Adrenal gland (tissue), 12 donors: ENCODE measurements around the gene VWA8. TPM values are rescaled to one million over a fixed set of nuclear protein-coding genes. Genes with fewer than 3 reads are reported as not detected.
"Not testable (repeated sequence)": the region's sequence is repeated elsewhere in the genome, so short reads cannot be mapped to it uniquely, and the experiment has no call there.

Experiments used
- DNase-seq, 7 donors: peaks; one replicate each; pipeline ENCODE4 v3.0.0-alpha.2; 2019 to 2020
- H3K27ac ChIP-seq, 5 donors: fragments of 200-600 bp; sonication (generic) in 4 of 5; 1 replicate in 3 of 5; 2 replicates in 2 of 5; pipeline versions ENCODE4 v1.5.1 to v1.8.0; 2016 to 2020; ENCODE audit warnings: mild to moderate bottlenecking in 1 of 5
- H3K27me3 ChIP-seq: fragments of 200-600 bp; 2 replicates; pipeline ENCODE4 v1.8.0; 2021
- H3K36me3 ChIP-seq, 2 donors: fragments of 200-600 bp; replicated peaks in 1 of 2; 1 replicate in 1 of 2; 2 replicates in 1 of 2; pipeline versions ENCODE4 v1.5.1 to v1.8.0; 2018 to 2022
- H3K4me1 ChIP-seq, 2 donors: fragments of 200-600 bp; replicated peaks in 1 of 2; 1 replicate in 1 of 2; 2 replicates in 1 of 2; pipeline versions ENCODE4 v1.5.1 to v1.8.0; 2018 to 2021
- H3K4me3 ChIP-seq, 4 donors: fragments of 200-600 bp; sonication (generic) in 3 of 4; one replicate each; pipeline ENCODE4 v1.5.1; 2016 to 2018
- H3K9me3 ChIP-seq, 3 donors: fragments of 200-600 bp; sonication (generic) in 1 of 3; replicated peaks in 1 of 3; 1 replicate in 2 of 3; 2 replicates in 1 of 3; pipeline versions ENCODE4 v1.5.1 to v1.8.0; 2016 to 2021
- CTCF ChIP-seq, 6 experiments: fragments of 450-650 bp in 4 of 6; fragments of 200-600 bp in 2 of 6; sonication (generic) in 1 of 6; IDR thresholded peaks; 1 replicate in 5 of 6; 2 replicates in 1 of 6; pipeline versions ENCODE4 v1.5.1 to v1.8.0; 2016 to 2021; ENCODE audit warnings: antibody characterized with exemption in 6 of 6, mild to moderate bottlenecking in 2 of 6, moderate library complexity in 1 of 6
- POLR2A ChIP-seq, 2 donors: fragments of 450-650 bp; IDR thresholded peaks; one replicate each; pipeline ENCODE4 v1.6.1; 2017; ENCODE audit warnings: antibody characterized with exemption in 2 of 2, mild to moderate bottlenecking in 2 of 2, moderate library complexity in 1 of 2
- WGBS, 4 donors: extraction: QIAGEN DNeasy Blood & Tissue Kit in 2 of 4; methylation state at CpG; one replicate each; pipeline versions ENCODE4 v1.1.5 to v1.1.7; 2013 to 2017; 5-methylcytosine and 5-hydroxymethylcytosine counted together
- intact Hi-C, 2 donors: fragments of 100-400 bp; cut with DNase I; formaldehyde crosslinking; loops; one replicate each; pipeline versions ENCODE4 v1.14.1 to v1.15.0; 2022 to 2023
- polyA plus RNA-seq, 3 donors: library from polyadenylated mRNA; stranded (reverse); fragments of 200-250 nt in 2 of 3; fragments of 350-450 nt in 1 of 3; fragmentation: Illumina TruSeq in 1 of 3; extraction: RNeasy Lipid Tissue Mini Kit (QIAGEN cat#74804) in 1 of 3; gene quantifications; one replicate each; pipeline ENCODE4 v1.2.3, GENCODE V29; 2013 to 2014
- total RNA-seq, 9 donors: library from RNA; depleted of rRNA in 4 of 9; stranded (reverse); fragments of >200 nt in 4 of 9; fragments of 120-200 nt in 1 of 9; fragmentation: NEBNext Ultra II Directional in 1 of 9; extraction: Animal tissue kit (Norgen Biotek cat#: 25700) in 1 of 9; gene quantifications; one replicate each; pipeline versions ENCODE4 v1.1.0 to v1.2.4, GENCODE V29; 2013 to 2023
- donor health status: healthy with polysubstance abuse.
- donor health status: Bipolar disorder and iron deficiency.
- donor health status: DM: yes; HTN: yes; CAD: no.
- donor health status: DM: no; HTN: no; CAD: no.
- donor health status: DM: no; HTN: no; CAD: no.
- donor health status: DM: yes; HTN: yes; CAD: no.

The VWA8 gene
- total and polyA plus RNA-seq, 12 donors: 8.1 to 45.4 (median 31.4) TPM

- DNase-seq: no peak
- TF ChIP-seq POLR2A (IDR thresholded peaks at IDR 0.05) (no peak), CTCF (IDR thresholded peaks at IDR 0.05) (no peak)
- Histone ChIP-seq H3K4me3 (no peak overlapping the region), H3K4me1 (peaks cover 0 to 14% of the 10 kb centered on the region in 2 donors), H3K9me3 (no peaks in the 10 kb centered on the region), H3K36me3 (no peaks in the 10 kb centered on the region), H3K27me3 (no peaks in the 10 kb centered on the region), H3K27ac (peak overlapping the region in 1 of 5 donors; percentile 21)
- intact Hi-C loops: no loop called here
- 75 to 93% (median 93%) methylated on average over 7 of the region's 7 CpGs for WGBS, 4 donors
These were observed 321.5 kb downstream of the VWA8 start for GRCh38 chr13:41639237-41639904.

- intact Hi-C loops: no loop called here
- H3K36me3 ChIP-seq: no peaks in the 10 kb centered on the region
- 80 to 98% (median 86%) methylated on average over 1 of the region's 1 CpG for WGBS, 4 donors
- TF ChIP-seq POLR2A (IDR thresholded peaks at IDR 0.05): no peak
- no peak for TF ChIP-seq CTCF (IDR thresholded peaks at IDR 0.05)
- no peak overlapping the region for H3K4me3 ChIP-seq
- no peak for DNase-seq
- no peaks in the 10 kb centered on the region for H3K27me3 ChIP-seq
- peaks cover 0 to 14% of the 10 kb centered on the region in 2 donors for H3K4me1 ChIP-seq
- no peaks in the 10 kb centered on the region for H3K9me3 ChIP-seq
- no peak overlapping the region for H3K27ac ChIP-seq
These were observed 323.3 kb downstream of the VWA8 start for GRCh38 chr13:41637586-41637985.

DNA sequence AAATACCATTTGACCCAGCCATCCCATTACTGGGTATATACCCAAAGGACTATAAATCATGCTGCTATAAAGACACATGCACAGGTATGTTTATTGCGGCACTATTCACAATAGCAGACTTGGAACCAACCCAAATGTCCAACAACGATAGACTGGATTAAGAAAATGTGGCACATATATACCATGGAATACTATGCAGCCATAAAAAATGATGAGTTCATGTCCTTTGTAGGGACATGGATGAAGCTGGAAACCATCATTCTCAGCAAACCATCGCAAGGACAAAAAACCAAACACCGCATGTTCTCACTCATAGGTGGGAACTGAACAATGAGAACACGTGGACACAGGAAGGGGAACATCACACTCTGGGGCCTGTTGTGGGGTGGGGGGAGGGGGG, 323.9 kb downstream of the VWA8 start:
- 83 to 92% (median 86%) methylated on average over 1 to 5 of the region's 5 CpGs; no CpG with 5 or more reads in 1 of the 4 donors for WGBS, 4 donors
- intact Hi-C loops: not testable (repeated sequence)

GRCh38 chr13:41636590-41636989, 324.3 kb downstream of the VWA8 start:
- H3K36me3 ChIP-seq, H3K27ac ChIP-seq, H3K4me3 ChIP-seq, H3K9me3 ChIP-seq, intact Hi-C loops, DNase-seq, H3K27me3 ChIP-seq: not testable (repeated sequence)
- H3K4me1 ChIP-seq: peaks cover 0 to 14% of the 10 kb centered on the region in 2 donors

More for the DNA sequence above, 323.9 kb downstream of the VWA8 start:
- not testable (repeated sequence) for H3K27me3 ChIP-seq, H3K36me3 ChIP-seq, H3K4me3 ChIP-seq, DNase-seq, H3K27ac ChIP-seq, H3K9me3 ChIP-seq
- H3K4me1 ChIP-seq: peaks cover 0 to 14% of the 10 kb centered on the region in 2 donors

DNA sequence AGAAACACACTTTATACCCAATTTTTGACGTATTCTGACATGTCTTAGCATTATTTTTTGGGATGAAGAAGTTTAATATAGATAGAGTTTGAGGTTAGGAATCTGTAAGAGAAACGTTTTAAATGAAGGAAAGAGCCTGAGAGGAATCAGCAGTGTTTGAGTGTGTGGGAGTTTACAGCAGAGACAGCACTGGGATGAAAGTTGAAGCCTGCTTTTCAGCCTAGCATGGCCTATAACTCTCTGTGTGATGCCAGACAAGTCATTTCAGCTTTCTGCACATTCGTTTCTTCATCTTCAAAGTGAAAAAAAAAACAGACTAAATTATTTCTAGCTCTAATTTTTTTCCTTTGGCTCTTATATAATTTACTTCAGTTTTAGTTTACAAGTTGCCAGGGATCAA, 326.5 kb downstream of the VWA8 start:
- DNase-seq: no peak
- H3K27me3 ChIP-seq: no peaks in the 10 kb centered on the region
- H3K27ac ChIP-seq: no peak overlapping the region
- no peak for TF ChIP-seq CTCF (IDR thresholded peaks at IDR 0.05)
- TF ChIP-seq POLR2A (IDR thresholded peaks at IDR 0.05): no peak
- 78 to 86% (median 84%) methylated on average over 3 of the region's 3 CpGs for WGBS, 4 donors
- intact Hi-C loops: no loop called here
- H3K36me3 ChIP-seq: no peaks in the 10 kb centered on the region
- H3K9me3 ChIP-seq: no peaks in the 10 kb centered on the region
- peaks cover 0 to 2% of the 10 kb centered on the region in 2 donors for H3K4me1 ChIP-seq
- no peak overlapping the region for H3K4me3 ChIP-seq
